Rectal smooth muscle tissue (tissue), 1 donor: ENCODE results near the gene FSHR.

Experiments used
- H3K27ac ChIP-seq: one replicate; pipeline ENCODE4 v1.7.0; 2013; ENCODE audit warnings: low read depth, low read length, inconsistent platforms
- H3K27me3 ChIP-seq: one replicate; pipeline ENCODE4 v1.7.0; 2013; ENCODE audit warnings: low read length; ENCODE audit not compliant: control insufficient read depth, insufficient read depth
- H3K36me3 ChIP-seq: one replicate; pipeline ENCODE4 v1.7.0; 2013; ENCODE audit warnings: low read length; ENCODE audit not compliant: control insufficient read depth, insufficient read depth
- H3K4me1 ChIP-seq: one replicate; pipeline ENCODE4 v1.7.0; 2013; ENCODE audit warnings: low read length; ENCODE audit not compliant: control insufficient read depth, insufficient read depth
- H3K4me3 ChIP-seq: one replicate; pipeline ENCODE4 v1.7.0; 2013; ENCODE audit warnings: low read length
- H3K9ac ChIP-seq: one replicate; pipeline ENCODE4 v1.7.0; 2013; ENCODE audit warnings: low read length

FSHR gene

GRCh38 chr2:49108851-49109250 lies 45.5 kb downstream of the FSHR start:
- H3K27ac ChIP-seq = no peak overlapping the region
- no peak overlapping the region for H3K9ac ChIP-seq
- H3K4me3 ChIP-seq = no peak overlapping the region
- H3K4me1 ChIP-seq = no peaks in the 10 kb centered on the region
- no peaks in the 10 kb centered on the region for H3K36me3 ChIP-seq
- H3K27me3 ChIP-seq = no peaks in the 10 kb centered on the region

GRCh38 chr2:49108436-49108835 lies 45.9 kb downstream of the FSHR start:
- Histone ChIP-seq H3K9ac (no peak overlapping the region), H3K36me3 (no peaks in the 10 kb centered on the region), H3K4me1 (no peaks in the 10 kb centered on the region), H3K4me3 (no peak overlapping the region), H3K27me3 (no peaks in the 10 kb centered on the region), H3K27ac (no peak overlapping the region)

- Histone ChIP-seq H3K27ac (no peak overlapping the region), H3K4me1 (no peaks in the 10 kb centered on the region), H3K27me3 (no peaks in the 10 kb centered on the region), H3K36me3 (no peaks in the 10 kb centered on the region), H3K4me3 (no peak overlapping the region), H3K9ac (no peak overlapping the region)
Measured at GRCh38 chr2:49105506-49105905, 48.8 kb downstream of the FSHR start.

- Histone ChIP-seq H3K4me1 (no peaks in the 10 kb centered on the region), H3K27me3 (no peaks in the 10 kb centered on the region), H3K9ac (no peak overlapping the region), H3K4me3 (no peak overlapping the region), H3K27ac (no peak overlapping the region), H3K36me3 (no peaks in the 10 kb centered on the region)
Measured at GRCh38 chr2:49102146-49102545, 52.2 kb downstream of the FSHR start.

- Histone ChIP-seq H3K4me1 (no peaks in the 10 kb centered on the region), H3K9ac (no peak overlapping the region), H3K27ac (no peak overlapping the region), H3K36me3 (no peaks in the 10 kb centered on the region), H3K4me3 (no peak overlapping the region), H3K27me3 (no peaks in the 10 kb centered on the region)
Measured at GRCh38 chr2:49080681-49081080, 73.6 kb downstream of the FSHR start.

- no peak overlapping the region for H3K9ac ChIP-seq
Measured at GRCh38 chr2:49070716-49071115, 83.6 kb downstream of the FSHR start.

GRCh38 chr2:49069829-49070228 lies 84.5 kb downstream of the FSHR start:
- no peaks in the 10 kb centered on the region for H3K36me3 ChIP-seq
- H3K27ac ChIP-seq = no peak overlapping the region
- no peaks in the 10 kb centered on the region for H3K4me1 ChIP-seq
- H3K27me3 ChIP-seq = no peaks in the 10 kb centered on the region
- H3K9ac ChIP-seq = no peak overlapping the region
- no peak overlapping the region for H3K4me3 ChIP-seq

More at GRCh38 chr2:49070716-49071115, 83.6 kb downstream of the FSHR start:
- no peaks in the 10 kb centered on the region for H3K4me1 ChIP-seq
- no peaks in the 10 kb centered on the region for H3K36me3 ChIP-seq
- H3K4me3 ChIP-seq = no peak overlapping the region
- H3K27me3 ChIP-seq = no peaks in the 10 kb centered on the region
- no peak overlapping the region for H3K27ac ChIP-seq

GRCh38 chr2:49068613-49069012 lies 85.7 kb downstream of the FSHR start:
- H3K4me1 ChIP-seq = no peaks in the 10 kb centered on the region
- no peaks in the 10 kb centered on the region for H3K27me3 ChIP-seq
- no peak overlapping the region for H3K9ac ChIP-seq
- no peaks in the 10 kb centered on the region for H3K36me3 ChIP-seq
- no peak overlapping the region for H3K4me3 ChIP-seq
- H3K27ac ChIP-seq = no peak overlapping the region

GRCh38 chr2:49067971-49068370 lies 86.3 kb downstream of the FSHR start:
- Histone ChIP-seq H3K36me3 (no peaks in the 10 kb centered on the region), H3K4me1 (no peaks in the 10 kb centered on the region), H3K9ac (no peak overlapping the region), H3K4me3 (no peak overlapping the region), H3K27ac (no peak overlapping the region), H3K27me3 (no peaks in the 10 kb centered on the region)

- Histone ChIP-seq H3K4me1 (no peaks in the 10 kb centered on the region), H3K27me3 (no peaks in the 10 kb centered on the region), H3K27ac (no peak overlapping the region), H3K36me3 (no peaks in the 10 kb centered on the region), H3K9ac (no peak overlapping the region), H3K4me3 (no peak overlapping the region)
Measured at GRCh38 chr2:49053156-49053555, 101.2 kb downstream of the FSHR start.

- no peak overlapping the region for H3K4me3 ChIP-seq
Measured at GRCh38 chr2:49050265-49050664, 104.0 kb downstream of the FSHR start.

GRCh38 chr2:49049161-49049560 lies 105.2 kb downstream of the FSHR start:
- Histone ChIP-seq H3K4me1 (no peaks in the 10 kb centered on the region), H3K9ac (no peak overlapping the region), H3K36me3 (no peaks in the 10 kb centered on the region), H3K4me3 (no peak overlapping the region), H3K27me3 (no peaks in the 10 kb centered on the region), H3K27ac (no peak overlapping the region)

More at GRCh38 chr2:49050265-49050664, 104.0 kb downstream of the FSHR start:
- Histone ChIP-seq H3K4me1 (no peaks in the 10 kb centered on the region), H3K36me3 (no peaks in the 10 kb centered on the region), H3K27me3 (no peaks in the 10 kb centered on the region), H3K9ac (no peak overlapping the region), H3K27ac (no peak overlapping the region)

- H3K4me1 ChIP-seq = no peaks in the 10 kb centered on the region
- no peaks in the 10 kb centered on the region for H3K27me3 ChIP-seq
- H3K36me3 ChIP-seq = no peaks in the 10 kb centered on the region
- no peak overlapping the region for H3K4me3 ChIP-seq
- no peak overlapping the region for H3K27ac ChIP-seq
- H3K9ac ChIP-seq = no peak overlapping the region
Measured at GRCh38 chr2:49045083-49045482, 109.2 kb downstream of the FSHR start.
